Measurements from ENCODE around the gene SIX1. TPM values are rescaled to one million over a fixed set of nuclear protein-coding genes. Genes with fewer than 3 reads are reported as not detected.

Gene SIX1
- total and polyA plus RNA-seq, 10 donors, result 0.03 TPM; not detected in 9

DNA sequence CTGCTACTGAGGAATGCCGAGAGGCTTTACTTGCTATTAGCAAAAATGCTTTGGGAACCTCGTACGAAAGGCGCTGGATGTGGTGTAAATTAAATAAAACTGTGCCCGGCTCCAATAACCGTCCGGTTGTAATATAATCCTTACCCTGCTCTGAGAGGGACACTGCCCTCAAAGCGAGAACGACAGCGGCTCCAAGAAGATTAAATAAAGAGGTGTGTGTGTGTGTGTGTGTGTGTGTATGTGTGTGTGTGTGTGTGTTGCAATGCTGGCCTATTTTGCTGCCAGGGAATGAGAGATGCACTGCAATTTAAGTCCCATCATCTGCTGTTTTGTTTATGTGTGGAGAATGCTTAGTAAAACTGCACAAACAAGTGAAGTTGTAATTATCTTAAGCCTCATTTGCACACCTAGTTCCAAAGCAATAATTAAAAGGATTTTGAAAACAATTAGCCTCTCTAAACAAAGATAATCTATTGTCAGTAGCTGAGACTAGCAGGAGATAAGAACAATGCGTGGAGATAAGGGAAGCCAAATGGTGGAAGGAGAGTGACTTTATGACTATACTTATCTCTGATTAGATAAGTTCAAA, 1.2 kb upstream of the SIX1 start:
- 7 to 11% (median 9%) methylated on average over 11 of the region's 11 CpGs for WGBS, 5 donors
- intact Hi-C loops (cut with DNase I; ENCODE audit: low total_unique reads), result no loop called here
- DNase-seq, result no peak
- no peak for TF ChIP-seq POLR2AphosphoS5 (IDR thresholded peaks at IDR 0.05)
- TF ChIP-seq, protein P1, sequence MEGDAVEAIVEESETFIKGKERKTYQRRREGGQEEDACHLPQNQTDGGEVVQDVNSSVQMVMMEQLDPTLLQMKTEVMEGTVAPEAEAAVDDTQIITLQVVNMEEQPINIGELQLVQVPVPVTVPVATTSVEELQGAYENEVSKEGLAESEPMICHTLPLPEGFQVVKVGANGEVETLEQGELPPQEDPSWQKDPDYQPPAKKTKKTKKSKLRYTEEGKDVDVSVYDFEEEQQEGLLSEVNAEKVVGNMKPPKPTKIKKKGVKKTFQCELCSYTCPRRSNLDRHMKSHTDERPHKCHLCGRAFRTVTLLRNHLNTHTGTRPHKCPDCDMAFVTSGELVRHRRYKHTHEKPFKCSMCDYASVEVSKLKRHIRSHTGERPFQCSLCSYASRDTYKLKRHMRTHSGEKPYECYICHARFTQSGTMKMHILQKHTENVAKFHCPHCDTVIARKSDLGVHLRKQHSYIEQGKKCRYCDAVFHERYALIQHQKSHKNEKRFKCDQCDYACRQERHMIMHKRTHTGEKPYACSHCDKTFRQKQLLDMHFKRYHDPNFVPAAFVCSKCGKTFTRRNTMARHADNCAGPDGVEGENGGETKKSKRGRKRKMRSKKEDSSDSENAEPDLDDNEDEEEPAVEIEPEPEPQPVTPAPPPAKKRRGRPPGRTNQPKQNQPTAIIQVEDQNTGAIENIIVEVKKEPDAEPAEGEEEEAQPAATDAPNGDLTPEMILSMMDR (IDR thresholded peaks at IDR 0.05 in 8 of 11, conservative IDR thresholded peaks at IDR 0.05 in 3 of 11), result no peak
- TF ChIP-seq POLR2A (IDR thresholded peaks at IDR 0.05), result no peak
- Histone ChIP-seq H3K27me3 (replicated peaks in 1 of 7) (peaks cover 19 to 100% (median 99%) of the 10 kb centered on the region in 7 donors), H3K4me3 (no peak overlapping the region), H3K9me3 (peaks cover 0 to 16% (median 0%) of the 10 kb centered on the region in 8 donors), H3K4me1 (peaks cover 24 to 66% (median 55%) of the 10 kb centered on the region in 6 donors), H3K36me3 (no peaks in the 10 kb centered on the region), H3K27ac (no peak overlapping the region)

DNA sequence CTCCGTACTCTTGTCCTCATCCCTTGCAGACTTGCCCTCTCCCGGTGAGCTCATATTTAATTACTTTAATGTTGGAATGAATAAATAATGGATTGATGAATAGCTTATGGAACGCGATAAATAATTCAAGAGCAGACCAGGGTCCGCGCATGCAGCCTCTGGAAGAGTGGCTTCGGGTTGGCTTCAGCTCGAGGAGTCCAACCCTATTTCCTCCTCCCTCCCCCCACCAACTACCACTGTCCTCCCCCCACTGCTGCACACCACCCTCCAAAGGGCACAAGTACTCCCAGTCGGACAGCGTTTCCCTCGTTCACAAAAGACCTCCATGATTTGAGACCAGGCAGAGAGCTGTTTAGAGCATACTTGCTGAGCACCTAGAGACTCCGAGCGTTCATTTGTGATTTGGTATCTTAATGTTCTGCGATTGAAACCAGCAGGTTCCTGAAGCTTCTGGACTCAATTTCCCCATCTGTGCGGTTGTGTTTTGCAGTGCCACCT, 647 bp upstream of the SIX1 start:
- no peaks in the 10 kb centered on the region for H3K36me3 ChIP-seq
- TF ChIP-seq POLR2AphosphoS5 (IDR thresholded peaks at IDR 0.05) (no peak), POLR2A (IDR thresholded peaks at IDR 0.05) (no peak)
- TF ChIP-seq, protein P1 (IDR thresholded peaks at IDR 0.05 in 8 of 11, conservative IDR thresholded peaks at IDR 0.05 in 3 of 11), result no peak
- H3K4me3 ChIP-seq, result peak overlapping the region in 6 of 8 donors; percentile 43 to 72 (median 46)
- H3K4me1 ChIP-seq, result peaks cover 24 to 61% (median 52%) of the 10 kb centered on the region in 6 donors
- intact Hi-C loops (cut with DNase I; ENCODE audit: low total_unique reads), result no loop called here
- peaks cover 19 to 100% (median 99%) of the 10 kb centered on the region in 7 donors for H3K27me3 ChIP-seq (replicated peaks in 1 of 7)
- DNase-seq, result no peak
- WGBS, 5 donors, result 3 to 11% (median 5%) methylated on average over 15 of the region's 15 CpGs
- H3K27ac ChIP-seq, result no peak overlapping the region
- H3K9me3 ChIP-seq, result peaks cover 0 to 11% (median 0%) of the 10 kb centered on the region in 8 donors

DNA sequence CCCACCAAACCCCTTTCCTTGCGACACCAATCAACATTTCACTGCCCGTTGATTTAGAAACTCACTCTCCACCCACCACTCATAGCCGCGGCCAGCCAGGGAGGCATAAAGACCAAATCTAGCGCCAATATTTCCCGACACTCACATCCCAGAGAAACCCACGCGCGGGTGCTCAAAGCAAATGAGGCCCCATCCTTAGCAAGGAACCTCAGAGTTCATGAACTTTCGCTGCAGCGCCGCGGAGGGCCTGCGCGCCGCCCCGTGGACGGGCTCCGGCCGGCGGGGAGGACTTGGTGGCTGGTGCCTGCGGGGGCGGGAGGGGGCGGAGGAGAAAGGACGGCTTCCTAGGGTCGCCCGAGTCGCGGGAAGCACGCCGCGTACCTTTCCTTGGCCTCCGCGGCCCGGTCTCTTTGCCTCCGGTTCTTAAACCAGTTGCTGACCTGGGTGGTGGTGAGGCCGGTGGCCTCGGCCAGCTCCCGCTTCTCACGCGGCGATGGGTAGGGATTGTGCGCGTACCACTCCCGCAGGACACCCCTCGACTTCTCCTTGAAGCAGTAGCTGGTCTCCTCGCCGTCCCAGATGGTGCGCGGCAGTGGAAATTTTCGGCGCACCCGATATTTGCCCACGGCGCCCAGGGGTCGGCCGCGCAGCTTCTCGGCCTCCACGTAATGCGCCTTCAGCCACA, 886 bp downstream of the SIX1 start:
- Histone ChIP-seq H3K36me3 (no peaks in the 10 kb centered on the region), H3K27me3 (replicated peaks in 1 of 7) (peaks cover 18 to 100% (median 99%) of the 10 kb centered on the region in 7 donors), H3K9me3 (peaks cover 0 to 10% (median 0%) of the 10 kb centered on the region in 8 donors), H3K4me3 (peak overlapping the region in 7 of 8 donors; percentile 43 to 72 (median 46)), H3K27ac (no peak overlapping the region), H3K4me1 (peaks cover 24 to 66% (median 56%) of the 10 kb centered on the region in 6 donors)
- TF ChIP-seq POLR2A (IDR thresholded peaks at IDR 0.05) (no peak), POLR2AphosphoS5 (IDR thresholded peaks at IDR 0.05) (no peak)
- TF ChIP-seq, protein P1 (IDR thresholded peaks at IDR 0.05 in 8 of 11, conservative IDR thresholded peaks at IDR 0.05 in 3 of 11), result peak in 1 of 11 experiments; percentile 7
- no peak for DNase-seq
- WGBS, 5 donors, result 1 to 4% (median 4%) methylated on average over 13 to 61 of the region's 61 CpGs
- intact Hi-C loops (cut with DNase I; ENCODE audit: low total_unique reads), result no loop called here

DNA sequence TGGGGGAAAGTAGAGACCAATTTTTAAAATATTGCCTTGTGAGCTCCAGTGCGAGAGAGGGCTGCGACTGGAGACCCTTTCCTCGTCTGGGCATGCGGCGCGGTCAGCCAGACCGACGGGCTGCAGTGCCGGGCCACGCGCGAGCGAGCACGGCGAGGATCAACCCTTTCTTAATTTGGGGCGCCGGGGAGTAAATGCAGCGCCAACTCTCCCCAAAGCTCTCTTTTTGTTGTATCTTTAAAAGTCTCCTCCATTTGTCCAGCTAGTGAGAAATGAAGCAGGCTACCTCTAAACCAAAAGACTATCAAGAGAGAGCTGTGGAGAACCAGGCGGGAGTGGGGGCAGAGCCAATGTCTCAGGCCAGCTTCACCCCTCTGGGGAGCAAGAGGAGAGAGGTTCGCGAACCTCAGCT, 1.4 kb downstream of the SIX1 start:
- peaks cover 24 to 66% (median 56%) of the 10 kb centered on the region in 6 donors for H3K4me1 ChIP-seq
- no peaks in the 10 kb centered on the region for H3K36me3 ChIP-seq
- peaks cover 12 to 100% (median 99%) of the 10 kb centered on the region in 7 donors for H3K27me3 ChIP-seq (replicated peaks in 1 of 7)
- 10 to 19% (median 12%) methylated on average over 21 of the region's 21 CpGs for WGBS, 5 donors
- H3K4me3 ChIP-seq, result peak overlapping the region in 5 of 8 donors; percentile 12 to 72 (median 46)
- intact Hi-C loops (cut with DNase I; ENCODE audit: low total_unique reads), result no loop called here
- peaks cover 0 to 10% (median 0%) of the 10 kb centered on the region in 8 donors for H3K9me3 ChIP-seq
- TF ChIP-seq, protein P1 (IDR thresholded peaks at IDR 0.05 in 8 of 11, conservative IDR thresholded peaks at IDR 0.05 in 3 of 11), result no peak
- no peak for TF ChIP-seq POLR2AphosphoS5 (IDR thresholded peaks at IDR 0.05)
- TF ChIP-seq POLR2A (IDR thresholded peaks at IDR 0.05), result no peak
- DNase-seq, result no peak
- H3K27ac ChIP-seq, result no peak overlapping the region

All from spleen (tissue), 11 donors.